Natural killer cell (primary cell): Measurements from ENCODE around the gene IPO13. TPM values are rescaled to one million over a fixed set of nuclear protein-coding genes. Genes with fewer than 3 reads are reported as not detected.

Source experiments
- ATAC-seq, 3 donors: fragments of 150-1000 bp in 2 of 3; fragments of 200-7000 bp in 1 of 3; cut with Tn5 transposase; 1 replicate in 1 of 3; 2 replicates in 2 of 3; pipeline ENCODE4 v1.10.0; 2021; ENCODE audit warnings: mild to moderate bottlenecking in 2 of 3, moderate library complexity in 2 of 3
- DNase-seq, 2 donors: peaks; one replicate each; pipeline versions ENCODE4 v3.0.0 to v3.0.0-alpha.2; 2013 to 2021; ENCODE audit warnings: mixed read lengths in 1 of 2
- H3K27ac ChIP-seq: one replicate; pipeline ENCODE4 v1.5.1; 2013; ENCODE audit warnings: mild to moderate bottlenecking, low read length
- H3K27me3 ChIP-seq: one replicate; pipeline ENCODE4 v1.6.1; 2013; ENCODE audit warnings: low read length; ENCODE audit not compliant: control insufficient read depth, insufficient read depth
- H3K36me3 ChIP-seq: one replicate; pipeline ENCODE4 v1.6.1; 2013; ENCODE audit warnings: low read length; ENCODE audit not compliant: control insufficient read depth, insufficient read depth
- H3K4me1 ChIP-seq: one replicate; pipeline ENCODE4 v1.6.1; 2013; ENCODE audit warnings: low read length; ENCODE audit not compliant: control insufficient read depth, insufficient read depth
- H3K4me3 ChIP-seq: one replicate; pipeline ENCODE4 v1.5.1; 2013; ENCODE audit warnings: low read length
- H3K9me3 ChIP-seq: one replicate; pipeline ENCODE4 v1.6.1; 2013; ENCODE audit warnings: low read length; ENCODE audit not compliant: control insufficient read depth, insufficient read depth
- H3K27ac Mint-ChIP-seq, 2 donors: one replicate each; pipeline ENCODE4 v1.8.0; 2022; ENCODE audit warnings: mild to moderate bottlenecking in 2 of 2, mixed read lengths in 2 of 2, moderate library complexity in 1 of 2
- H3K27me3 Mint-ChIP-seq, 2 donors: one replicate each; pipeline ENCODE4 v1.8.0; 2022; ENCODE audit warnings: low read depth in 2 of 2, mixed read lengths in 2 of 2
- H3K36me3 Mint-ChIP-seq: one replicate; pipeline ENCODE4 v1.8.0; 2022; ENCODE audit warnings: mixed read lengths
- H3K4me1 Mint-ChIP-seq, 2 donors: one replicate each; pipeline ENCODE4 v1.8.0; 2022; ENCODE audit warnings: mixed read lengths in 2 of 2
- H3K4me3 Mint-ChIP-seq: one replicate; pipeline ENCODE4 v1.8.0; 2022; ENCODE audit warnings: mild to moderate bottlenecking, moderate library complexity, mixed read lengths
- H3K9me3 Mint-ChIP-seq, 2 donors: one replicate each; pipeline ENCODE4 v1.8.0; 2022; ENCODE audit warnings: mixed read lengths in 2 of 2
- CTCF ChIP-seq: fragments of 200-600 bp; IDR thresholded peaks from one replicate; pipeline ENCODE4 v1.8.0; 2022; ENCODE audit warnings: antibody characterized with exemption
- WGBS: methylation state at CpG from one replicate; pipeline ENCODE4 v1.1.7; 2013; ENCODE audit warnings: missing lambda C conversion rate; ENCODE audit not compliant: insufficient coverage; 5-methylcytosine and 5-hydroxymethylcytosine counted together
- intact Hi-C: fragments of 100-400 bp; cut with micrococcal nuclease; formaldehyde crosslinking; loops from one replicate; pipeline ENCODE4 v1.14.2; 2022
- total RNA-seq, 4 donors: library from RNA; stranded (reverse); fragments of 120-200 nt in 1 of 4; gene quantifications; one replicate each; pipeline versions ENCODE4 v1.2.3 to v1.2.4, GENCODE V29; 2013 to 2022

IPO13 gene
- total RNA-seq, 3 donors from 2014 or later (not counting 1 experiment from before 2014, with no cell fraction given) = 18.1 to 22.7 (median 18.4) TPM

DNA sequence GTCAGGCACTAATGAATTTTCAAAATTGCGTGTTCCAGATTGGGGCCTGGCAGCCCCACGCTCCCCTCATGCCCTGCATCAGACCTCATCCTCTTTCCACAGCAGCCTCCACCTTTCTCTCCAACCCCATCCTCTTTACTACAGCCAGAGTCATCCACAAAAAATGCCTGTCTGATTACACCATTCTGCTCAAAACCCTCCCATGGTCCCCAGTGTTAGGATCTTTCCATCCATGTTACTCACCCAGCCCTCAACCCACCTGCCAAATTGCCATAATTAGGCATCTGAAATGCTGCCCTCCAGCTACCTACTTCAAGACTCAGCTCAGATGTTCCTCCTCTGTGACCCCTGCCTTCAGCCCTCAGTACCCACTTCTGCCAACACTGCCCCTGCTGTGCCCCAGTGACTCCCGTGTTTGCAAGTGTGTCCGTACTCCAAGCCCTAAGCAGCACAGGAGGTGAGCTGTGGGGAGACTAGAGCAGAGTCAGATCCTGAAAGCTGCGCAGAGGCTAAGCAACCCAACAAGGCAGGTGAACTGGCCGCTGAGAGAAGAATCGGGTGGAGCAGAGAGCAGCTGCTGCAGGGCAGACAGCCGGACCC is 13.9 kb upstream of the IPO13 start:
- no peaks in the 10 kb centered on the region for H3K9me3 Mint-ChIP-seq
- H3K4me1 ChIP-seq = peaks cover 30% of the 10 kb centered on the region
- H3K9me3 ChIP-seq = no peaks in the 10 kb centered on the region
- no peak overlapping the region for H3K4me3 Mint-ChIP-seq
- WGBS = 34% methylated on average over 8 of the region's 8 CpGs
- H3K27ac Mint-ChIP-seq = no peak overlapping the region
- H3K27me3 ChIP-seq = peaks cover 31% of the 10 kb centered on the region
- no peak for TF ChIP-seq CTCF
- H3K4me3 ChIP-seq = no peak overlapping the region
- intact Hi-C loops = no loop called here
- no peak for ATAC-seq
- no peak overlapping the region for H3K27ac ChIP-seq
- no peaks in the 10 kb centered on the region for H3K36me3 Mint-ChIP-seq
- H3K4me1 Mint-ChIP-seq = peaks cover 0 to 19% of the 10 kb centered on the region in 2 donors
- H3K27me3 Mint-ChIP-seq = peaks cover 19 to 26% of the 10 kb centered on the region in 2 donors
- H3K36me3 ChIP-seq = no peaks in the 10 kb centered on the region
- no peak for DNase-seq

GRCh38 chr1:43933386-43934100 is 13.2 kb upstream of the IPO13 start, which contains the start of gene ARTN:
TSS of gene ARTN (plus strand) at chr1:43933801. CDS start at chr1:43935657, 1,856 bp downstream.
- H3K27me3 Mint-ChIP-seq = peaks cover 19 to 27% of the 10 kb centered on the region in 2 donors
- peaks cover 0 to 19% of the 10 kb centered on the region in 2 donors for H3K4me1 Mint-ChIP-seq
- Histone ChIP-seq H3K9me3 (no peaks in the 10 kb centered on the region), H3K36me3 (no peaks in the 10 kb centered on the region), H3K4me3 (no peak within 1 kb of the TSS), H3K27me3 (peaks cover 31% of the 10 kb centered on the region), H3K27ac (no peak within 1 kb of the TSS), H3K4me1 (peaks cover 30% of the 10 kb centered on the region)
- H3K9me3 Mint-ChIP-seq = no peaks in the 10 kb centered on the region
- ATAC-seq (peak in 1 of 3 donors; percentile 5), DNase-seq (no peak)
- H3K27ac Mint-ChIP-seq = no peak within 1 kb of the TSS
- TF ChIP-seq CTCF = no peak
- H3K36me3 Mint-ChIP-seq = no peaks in the 10 kb centered on the region
- WGBS = 8% methylated on average over 42 of the region's 42 CpGs
- H3K4me3 Mint-ChIP-seq = no peak within 1 kb of the TSS
- intact Hi-C loops = loop anchor here (1.0 kb wide), 2 partner anchors 170 to 404 kb away; no protein-coding TSS in a partner anchor

DNA sequence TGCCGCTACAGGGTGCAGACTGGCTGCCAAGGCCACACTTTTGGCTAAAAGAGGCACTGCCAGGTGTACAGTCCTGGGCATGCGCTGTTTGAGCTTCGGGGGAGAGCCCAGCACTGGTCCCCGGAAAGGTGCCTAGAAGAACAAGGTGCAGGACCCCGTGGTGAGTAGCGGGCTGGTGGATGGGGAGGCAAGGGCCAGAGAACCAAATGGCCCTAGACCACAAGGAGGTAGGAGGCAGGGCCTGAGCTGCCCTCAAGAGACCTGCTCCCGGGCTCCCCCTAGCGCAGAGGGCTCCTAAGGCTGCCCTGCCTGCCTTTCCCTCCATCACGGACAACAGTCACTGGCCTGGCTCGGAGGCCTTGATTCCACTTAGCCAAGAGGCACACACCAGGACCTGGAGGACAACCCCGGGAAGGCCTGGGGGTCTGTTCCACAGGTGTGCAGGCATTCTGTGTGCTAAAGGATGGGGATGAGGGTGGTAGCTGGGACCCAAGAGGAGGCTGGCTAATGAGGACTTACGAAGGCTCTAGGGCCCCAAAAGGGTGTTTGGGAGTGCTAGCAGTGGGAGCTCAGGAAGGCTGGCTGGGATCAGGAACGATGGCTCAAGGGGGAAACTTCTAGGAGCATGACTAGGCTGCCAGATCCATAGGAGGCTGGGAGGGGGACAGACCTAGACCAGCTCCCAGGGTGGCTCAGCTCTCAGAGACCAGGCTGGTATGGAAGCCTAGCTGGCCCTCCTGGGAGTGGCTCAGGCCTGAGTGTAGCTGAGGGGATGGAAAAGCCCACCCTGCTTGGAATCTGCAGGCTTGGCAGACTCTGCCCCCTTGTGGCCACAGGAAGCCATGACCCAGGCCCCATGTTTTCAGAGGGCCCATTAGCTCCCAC is 12.4 kb upstream of the IPO13 start:
- Mint-ChIP-seq H3K36me3 (no peaks in the 10 kb centered on the region), H3K4me1 (peaks cover 0 to 19% of the 10 kb centered on the region in 2 donors), H3K4me3 (no peak overlapping the region), H3K27ac (no peak overlapping the region), H3K27me3 (peaks cover 19 to 28% of the 10 kb centered on the region in 2 donors), H3K9me3 (no peaks in the 10 kb centered on the region)
- no peak overlapping the region for H3K4me3 ChIP-seq
- TF ChIP-seq CTCF = peak; percentile 79
- DNase-seq = peak; percentile 47 to 70
- H3K36me3 ChIP-seq = no peaks in the 10 kb centered on the region
- 38% methylated on average over 13 of the region's 13 CpGs for WGBS
- no peak overlapping the region for H3K27ac ChIP-seq
- ATAC-seq = peak; percentile 63 to 74 (median 72)
- peaks cover 30% of the 10 kb centered on the region for H3K4me1 ChIP-seq
- peaks cover 31% of the 10 kb centered on the region for H3K27me3 ChIP-seq
- H3K9me3 ChIP-seq = no peaks in the 10 kb centered on the region
- intact Hi-C loops = loop anchor here (1.0 kb wide), 2 partner anchors 171 to 405 kb away; no protein-coding TSS in a partner anchor
